Neural cell (in vitro differentiated cells): ENCODE data around the gene C1QTNF8. TPM values are rescaled to one million over a fixed set of nuclear protein-coding genes. Genes with fewer than 3 reads are reported as not detected.

Source experiments
- H2AFZ ChIP-seq: fragments of 200-600, 300-800 bp; sonication (generic), shearing (Covaris generic); 2 replicates; pipeline ENCODE4 v1.6.0; 2014; ENCODE audit warnings: low read depth, mild to moderate bottlenecking, antibody characterized with exemption, low read length, moderate library complexity
- H3F3A ChIP-seq: fragments of 200-600 bp; shearing (Covaris generic); 2 replicates; pipeline ENCODE4 v1.6.1; 2016; ENCODE audit warnings: mild to moderate bottlenecking, moderate library complexity, mixed read lengths, antibody characterized with exemption, low read length; ENCODE audit not compliant: insufficient read depth, poor library complexity, severe bottlenecking
- H3K27ac ChIP-seq: fragments of 200-600, 300-800 bp; sonication (generic), shearing (Covaris generic); 2 replicates; pipeline ENCODE4 v1.5.1; 2014; ENCODE audit warnings: mild to moderate bottlenecking, low read length, moderate library complexity
- H3K27me3 ChIP-seq: fragments of 300-800, 200-600 bp; sonication (generic), shearing (Covaris generic); 2 replicates; pipeline ENCODE4 v1.6.0; 2014; ENCODE audit warnings: mild to moderate bottlenecking, low read depth, low read length, moderate library complexity; ENCODE audit not compliant: insufficient read depth
- H3K36me3 ChIP-seq: fragments of 300-800, 200-600 bp; sonication (generic), shearing (Covaris generic); 2 replicates; pipeline ENCODE4 v1.5.1; 2014; ENCODE audit warnings: mild to moderate bottlenecking, antibody characterized with exemption, low read length, moderate library complexity; ENCODE audit not compliant: insufficient read depth
- H3K4me2 ChIP-seq: fragments of 300-800, 200-600 bp; sonication (generic), shearing (Covaris generic); 2 replicates; pipeline ENCODE4 v1.6.0; 2014; ENCODE audit warnings: mild to moderate bottlenecking, low read length
- H3K4me3 ChIP-seq: fragments of 300-800, 200-600 bp; sonication (generic), shearing (Covaris generic); 2 replicates; pipeline ENCODE4 v1.5.1; 2014; ENCODE audit warnings: mild to moderate bottlenecking, low read length, moderate library complexity
- H3K79me2 ChIP-seq: fragments of 200-600 bp; shearing (Covaris generic); replicated peaks from 2 replicates; pipeline ENCODE4 v1.6.0; 2014; ENCODE audit warnings: mild to moderate bottlenecking, low read length, moderate library complexity; ENCODE audit not compliant: insufficient read depth
- H3K9ac ChIP-seq: fragments of 300-800, 200-600 bp; sonication (generic), shearing (Covaris generic); 2 replicates; pipeline ENCODE4 v1.6.1; 2016; ENCODE audit warnings: mild to moderate bottlenecking, low read length, mixed read lengths
- H3K9me2 ChIP-seq: fragments of 200-600 bp; shearing (Covaris generic); 2 replicates; pipeline ENCODE4 v1.6.1; 2016; ENCODE audit warnings: mild to moderate bottlenecking, low read length, mixed read lengths; ENCODE audit not compliant: insufficient read depth
- H3K9me3 ChIP-seq: fragments of 200-600, 300-800 bp; sonication (generic), shearing (Covaris generic); 2 replicates; pipeline ENCODE4 v1.6.1; 2016; ENCODE audit warnings: mild to moderate bottlenecking, mixed run types, low read length, moderate library complexity, mixed read lengths
- H4K20me1 ChIP-seq: fragments of 200-600 bp; shearing (Covaris generic); 2 replicates; pipeline ENCODE4 v1.6.1; 2016; ENCODE audit warnings: mild to moderate bottlenecking, mixed run types; ENCODE audit not compliant: insufficient read depth
- CTCF ChIP-seq: fragments of 450-650 bp; IDR thresholded peaks from 2 replicates; pipeline ENCODE4 v1.5.1; 2014; ENCODE audit warnings: antibody characterized with exemption, mild to moderate bottlenecking, moderate library complexity; ENCODE audit not compliant: poor library complexity, severe bottlenecking
- EP300 ChIP-seq: fragments of 450-650 bp; conservative IDR thresholded peaks from 2 replicates; pipeline ENCODE4 v1.6.1; 2014; ENCODE audit warnings: antibody characterized with exemption, mild to moderate bottlenecking, moderate library complexity; ENCODE audit not compliant: poor library complexity, severe bottlenecking
- EZH2 ChIP-seq: fragments of 200-600, 300-800 bp; shearing (Covaris generic), sonication (generic); IDR thresholded peaks from 2 replicates; pipeline ENCODE4 v1.6.1; 2014; ENCODE audit warnings: antibody characterized with exemption, low read length, borderline replicate concordance, mild to moderate bottlenecking; ENCODE audit not compliant: insufficient read depth, poor library complexity, severe bottlenecking
- MXI1 ChIP-seq: fragments of 450-650 bp; conservative IDR thresholded peaks from 2 replicates; pipeline ENCODE4 v1.6.1; 2014; ENCODE audit warnings: antibody characterized with exemption, mild to moderate bottlenecking; ENCODE audit not compliant: poor library complexity, severe bottlenecking
- POLR2AphosphoS5 ChIP-seq: IDR thresholded peaks from 2 replicates; pipeline ENCODE4 v1.6.1; 2012
- RAD21 ChIP-seq: fragments of 450-650 bp; conservative IDR thresholded peaks from 2 replicates; pipeline ENCODE4 v1.6.1; 2014; ENCODE audit warnings: antibody characterized with exemption, mild to moderate bottlenecking, moderate library complexity
- REST ChIP-seq: IDR thresholded peaks from 2 replicates; pipeline ENCODE4 v1.6.1; 2012; ENCODE audit warnings: borderline replicate concordance
- SMC3 ChIP-seq: fragments of 450-650 bp; conservative IDR thresholded peaks from 2 replicates; pipeline ENCODE4 v1.6.1; 2014; ENCODE audit warnings: antibody characterized with exemption, mild to moderate bottlenecking, moderate library complexity; ENCODE audit not compliant: poor library complexity
- TAF1 ChIP-seq: IDR thresholded peaks from 2 replicates; pipeline ENCODE4 v1.6.1; 2012; ENCODE audit warnings: low read depth
- polyA plus RNA-seq: library from polyadenylated mRNA; depleted of rRNA; stranded (reverse); fragments of >200 nt; gene quantifications from 2 replicates; pipeline ENCODE4 v1.2.3, GENCODE V29; 2014

C1QTNF8 gene
- polyA plus RNA-seq, 1 donor from 2014 or later, result 0.79 TPM

GRCh38 chr16:1077877-1078578 is 18.0 kb downstream of the C1QTNF8 start:
- Histone ChIP-seq H4K20me1 (no peaks in the 10 kb centered on the region), H3K9me3 (no peaks in the 10 kb centered on the region), H3K9ac (no peak overlapping the region), H3K9me2 (no peaks in the 10 kb centered on the region), H3K36me3 (no peaks in the 10 kb centered on the region), H3F3A (no peaks in the 10 kb centered on the region), H3K27ac (no peak overlapping the region), H3K27me3 (peaks cover 9% of the 10 kb centered on the region), H3K79me2 (no peaks in the 10 kb centered on the region), H3K4me3 (no peak overlapping the region), H3K4me2 (no peak overlapping the region), H2AFZ (no peak overlapping the region)
- TF ChIP-seq REST, result no peak
- no peak for TF ChIP-seq EZH2
- no peak for TF ChIP-seq MXI1
- TF ChIP-seq CTCF, result no peak
- TF ChIP-seq POLR2AphosphoS5, result no peak
- TF ChIP-seq RAD21, result no peak
- TF ChIP-seq EP300, result no peak
- no peak for TF ChIP-seq SMC3
- no peak for TF ChIP-seq TAF1

GRCh38 chr16:1076801-1077576 is 19.1 kb downstream of the C1QTNF8 start:
- no peak overlapping the region for H3K27ac ChIP-seq
- H2AFZ ChIP-seq, result no peak overlapping the region
- H3K4me3 ChIP-seq, result no peak overlapping the region
- no peaks in the 10 kb centered on the region for H3K9me2 ChIP-seq
- no peaks in the 10 kb centered on the region for H3K9me3 ChIP-seq
- TF ChIP-seq MXI1, result no peak
- TF ChIP-seq EP300, result no peak
- no peak for TF ChIP-seq EZH2
- TF ChIP-seq RAD21, result no peak
- no peak for TF ChIP-seq REST
- no peak for TF ChIP-seq POLR2AphosphoS5
- no peak for TF ChIP-seq CTCF
- TF ChIP-seq TAF1, result no peak
- TF ChIP-seq SMC3, result no peak
- H4K20me1 ChIP-seq, result no peaks in the 10 kb centered on the region
- no peaks in the 10 kb centered on the region for H3F3A ChIP-seq
- H3K9ac ChIP-seq, result no peak overlapping the region
- H3K36me3 ChIP-seq, result no peaks in the 10 kb centered on the region
- H3K4me2 ChIP-seq, result no peak overlapping the region
- no peaks in the 10 kb centered on the region for H3K79me2 ChIP-seq
- H3K27me3 ChIP-seq, result peaks cover 16% of the 10 kb centered on the region
